Gastroesophageal sphincter (tissue), 4 donors: ENCODE data around the gene EXOC4. TPM values are rescaled to one million over a fixed set of nuclear protein-coding genes. Genes with fewer than 3 reads are reported as not detected.

ENCODE experiments used
- ATAC-seq: fragments of 150-250 bp; one replicate; pipeline ENCODE4 v1.9.1; 2016; ENCODE audit warnings: mild to moderate bottlenecking, moderate library complexity
- H3K27ac ChIP-seq, 4 donors: fragments of 200-600 bp; sonication (generic) in 3 of 4; 1 replicate in 3 of 4; 2 replicates in 1 of 4; pipeline ENCODE4 v1.5.1; 2016 to 2019
- H3K27me3 ChIP-seq: fragments of 200-600 bp; sonication (generic); one replicate; pipeline ENCODE4 v1.5.1; 2019
- H3K36me3 ChIP-seq, 2 donors: fragments of 200-600 bp; sonication (generic); one replicate each; pipeline ENCODE4 v1.5.1; 2019; ENCODE audit warnings: control low read depth in 1 of 2
- H3K4me1 ChIP-seq, 3 donors: fragments of 200-600 bp; sonication (generic); 1 replicate in 2 of 3; 2 replicates in 1 of 3; pipeline ENCODE4 v1.5.1; 2016 to 2019; ENCODE audit warnings: control low read depth in 2 of 3
- H3K4me3 ChIP-seq, 2 donors: fragments of 200-600 bp; sonication (generic); one replicate each; pipeline ENCODE4 v1.5.1; 2019; ENCODE audit warnings: mild to moderate bottlenecking in 1 of 2, moderate library complexity in 1 of 2
- H3K9me3 ChIP-seq, 3 donors: fragments of 200-600 bp; sonication (generic); one replicate each; pipeline ENCODE4 v1.5.1; 2017 to 2019; ENCODE audit warnings: control low read depth in 2 of 3
- EP300 ChIP-seq: sonication (generic); formaldehyde crosslinking; IDR thresholded peaks from one replicate; pipeline ENCODE4 v1.6.1; 2017; ENCODE audit warnings: antibody characterized with exemption, mild to moderate bottlenecking
- POLR2A ChIP-seq, 2 donors: fragments of 450-650 bp; IDR thresholded peaks; one replicate each; pipeline ENCODE4 v1.6.1; 2017; ENCODE audit warnings: antibody characterized with exemption in 2 of 2, mild to moderate bottlenecking in 2 of 2, moderate library complexity in 1 of 2
- POLR2AphosphoS5 ChIP-seq: sonication (generic); formaldehyde crosslinking; IDR thresholded peaks from one replicate; pipeline ENCODE4 v1.6.1; 2017; ENCODE audit warnings: antibody characterized with exemption
- WGBS, 2 donors: methylation state at CpG; one replicate each; pipeline ENCODE4 v1.1.5; 2018; ENCODE audit warnings: low coverage in 1 of 2; 5-methylcytosine and 5-hydroxymethylcytosine counted together
- total RNA-seq, 4 donors: library from RNA; depleted of rRNA; stranded (reverse); fragments of >200 nt; gene quantifications; one replicate each; pipeline ENCODE4 v1.1.0, GENCODE V29; 2016
- TF ChIP-seq, protein P1 (sequence below), 4 experiments: fragments of 200-600 bp in 2 of 4; fragments of 450-650 bp in 2 of 4; sonication (generic) in 1 of 4; IDR thresholded peaks; one replicate each; pipeline ENCODE4 v1.5.1; 2017 to 2019; ENCODE audit warnings: antibody characterized with exemption in 4 of 4, mild to moderate bottlenecking in 2 of 4, moderate library complexity in 2 of 4

The EXOC4 gene
- total RNA-seq, 4 donors from 2014 or later: 46.3 to 85.8 (median 51.9) TPM

DNA sequence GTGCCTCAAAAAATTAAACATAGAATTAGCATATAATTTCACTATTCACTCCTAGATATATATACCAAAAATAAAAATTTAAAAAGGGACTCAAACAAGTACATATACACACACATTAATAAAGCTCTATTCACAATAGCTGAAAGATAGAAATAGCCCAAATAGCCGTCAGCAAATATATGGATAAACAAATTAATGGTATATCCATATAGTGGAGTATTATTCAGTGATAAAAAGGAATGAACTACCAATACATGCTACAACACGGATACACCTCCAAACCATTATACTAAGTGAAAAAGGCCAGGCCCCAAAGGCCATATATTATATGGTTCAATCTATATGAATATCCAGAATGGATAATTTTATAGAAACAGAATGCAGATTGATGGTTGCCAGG, 459.7 kb downstream of the EXOC4 start:
- no peak for ATAC-seq

GRCh38 chr7:133714654-133715053, 461.8 kb downstream of the EXOC4 start:
- Histone ChIP-seq H3K4me1 (no peaks in the 10 kb centered on the region), H3K27ac (no peak overlapping the region), H3K27me3 (no peaks in the 10 kb centered on the region), H3K4me3 (no peak overlapping the region), H3K9me3 (no peaks in the 10 kb centered on the region), H3K36me3 (no peaks in the 10 kb centered on the region)
- TF ChIP-seq POLR2A (IDR thresholded peaks at IDR 0.05) (no peak), EP300 (no peak), POLR2AphosphoS5 (no peak)
- ATAC-seq: no peak
- WGBS, 2 donors: 93 to 94% methylated on average over 3 of the region's 3 CpGs

More for the DNA sequence above, 459.7 kb downstream of the EXOC4 start:
- Histone ChIP-seq H3K4me1 (no peaks in the 10 kb centered on the region), H3K36me3 (no peaks in the 10 kb centered on the region), H3K27ac (no peak overlapping the region), H3K4me3 (no peak overlapping the region), H3K9me3 (no peaks in the 10 kb centered on the region), H3K27me3 (no peaks in the 10 kb centered on the region)
- TF ChIP-seq EP300 (no peak), POLR2A (IDR thresholded peaks at IDR 0.05) (no peak), POLR2AphosphoS5 (no peak)
- TF ChIP-seq, protein P1, sequence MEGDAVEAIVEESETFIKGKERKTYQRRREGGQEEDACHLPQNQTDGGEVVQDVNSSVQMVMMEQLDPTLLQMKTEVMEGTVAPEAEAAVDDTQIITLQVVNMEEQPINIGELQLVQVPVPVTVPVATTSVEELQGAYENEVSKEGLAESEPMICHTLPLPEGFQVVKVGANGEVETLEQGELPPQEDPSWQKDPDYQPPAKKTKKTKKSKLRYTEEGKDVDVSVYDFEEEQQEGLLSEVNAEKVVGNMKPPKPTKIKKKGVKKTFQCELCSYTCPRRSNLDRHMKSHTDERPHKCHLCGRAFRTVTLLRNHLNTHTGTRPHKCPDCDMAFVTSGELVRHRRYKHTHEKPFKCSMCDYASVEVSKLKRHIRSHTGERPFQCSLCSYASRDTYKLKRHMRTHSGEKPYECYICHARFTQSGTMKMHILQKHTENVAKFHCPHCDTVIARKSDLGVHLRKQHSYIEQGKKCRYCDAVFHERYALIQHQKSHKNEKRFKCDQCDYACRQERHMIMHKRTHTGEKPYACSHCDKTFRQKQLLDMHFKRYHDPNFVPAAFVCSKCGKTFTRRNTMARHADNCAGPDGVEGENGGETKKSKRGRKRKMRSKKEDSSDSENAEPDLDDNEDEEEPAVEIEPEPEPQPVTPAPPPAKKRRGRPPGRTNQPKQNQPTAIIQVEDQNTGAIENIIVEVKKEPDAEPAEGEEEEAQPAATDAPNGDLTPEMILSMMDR (IDR thresholded peaks at IDR 0.05): no peak
- 91 to 100% methylated on average over 2 of the region's 2 CpGs for WGBS, 2 donors

GRCh38 chr7:133718131-133718530, 465.3 kb downstream of the EXOC4 start:
- Histone ChIP-seq H3K27ac (no peak overlapping the region), H3K9me3 (no peaks in the 10 kb centered on the region), H3K36me3 (no peaks in the 10 kb centered on the region), H3K27me3 (no peaks in the 10 kb centered on the region), H3K4me1 (no peaks in the 10 kb centered on the region), H3K4me3 (no peak overlapping the region)
- 83 to 100% methylated on average over 1 of the region's 1 CpG for WGBS, 2 donors
- TF ChIP-seq EP300: no peak
- TF ChIP-seq POLR2A (IDR thresholded peaks at IDR 0.05): no peak
- TF ChIP-seq, protein P1 (IDR thresholded peaks at IDR 0.05): no peak
- no peak for TF ChIP-seq POLR2AphosphoS5
- no peak for ATAC-seq

DNA sequence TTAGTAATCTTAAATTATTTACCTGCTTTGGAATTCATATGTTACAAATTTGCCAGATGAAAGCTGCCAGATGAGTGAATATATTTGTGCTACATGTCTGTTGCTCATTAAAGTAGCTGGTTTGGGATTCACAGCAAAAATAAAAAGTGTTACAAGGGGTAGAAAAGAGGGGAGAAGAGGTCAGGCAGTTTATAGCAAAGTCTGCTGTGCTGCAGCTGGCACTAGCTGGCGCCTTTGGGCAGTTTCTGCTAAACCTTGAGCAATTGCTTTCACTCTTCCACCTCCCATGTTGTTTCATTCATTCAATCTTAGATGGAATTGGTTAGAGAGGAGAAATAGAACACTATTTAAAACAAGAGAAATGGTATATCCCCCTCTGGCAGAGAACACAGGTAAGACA, 470.2 kb downstream of the EXOC4 start:
- Histone ChIP-seq H3K27ac (no peak overlapping the region), H3K27me3 (no peaks in the 10 kb centered on the region), H3K4me1 (no peaks in the 10 kb centered on the region), H3K4me3 (no peak overlapping the region), H3K36me3 (no peaks in the 10 kb centered on the region), H3K9me3 (no peaks in the 10 kb centered on the region)
- WGBS, 2 donors: 100% methylated on average over 1 of the region's 1 CpG
- no peak for ATAC-seq
- TF ChIP-seq, protein P1 (IDR thresholded peaks at IDR 0.05): no peak
- no peak for TF ChIP-seq POLR2AphosphoS5
- no peak for TF ChIP-seq POLR2A (IDR thresholded peaks at IDR 0.05)
- TF ChIP-seq EP300: no peak

GRCh38 chr7:133724148-133724547, 471.3 kb downstream of the EXOC4 start:
- no peak for ATAC-seq
- Histone ChIP-seq H3K27me3 (no peaks in the 10 kb centered on the region), H3K4me3 (no peak overlapping the region), H3K9me3 (no peaks in the 10 kb centered on the region), H3K4me1 (no peaks in the 10 kb centered on the region), H3K27ac (no peak overlapping the region), H3K36me3 (no peaks in the 10 kb centered on the region)
- WGBS, 2 donors: 97 to 100% methylated on average over 2 of the region's 2 CpGs
- no peak for TF ChIP-seq POLR2A (IDR thresholded peaks at IDR 0.05)
- TF ChIP-seq EP300: no peak
- TF ChIP-seq, protein P1 (IDR thresholded peaks at IDR 0.05): no peak
- TF ChIP-seq POLR2AphosphoS5: no peak
